Spleen (tissue), 11 donors: Measurements from ENCODE around the gene LRMDA. TPM values are rescaled to one million over a fixed set of nuclear protein-coding genes. Genes with fewer than 3 reads are reported as not detected.

ENCODE experiments used
- DNase-seq: peaks from one replicate; pipeline ENCODE4 v3.0.0-alpha.2; 2020
- H3K27ac ChIP-seq, 8 donors: fragments of 200-600 bp; sonication (generic) in 7 of 8; 1 replicate in 4 of 8; 2 replicates in 4 of 8; pipeline versions ENCODE4 v1.5.0 to v1.8.0; 2016 to 2021; ENCODE audit warnings: inconsistent platforms in 4 of 8, mild to moderate bottlenecking in 4 of 8, moderate library complexity in 1 of 8
- H3K27me3 ChIP-seq, 7 donors: fragments of 200-600 bp; sonication (generic) in 6 of 7; replicated peaks in 1 of 7; 1 replicate in 4 of 7; 2 replicates in 3 of 7; pipeline versions ENCODE4 v1.5.0 to v1.8.0; 2016 to 2021; ENCODE audit warnings: inconsistent platforms in 3 of 7, mild to moderate bottlenecking in 1 of 7
- H3K36me3 ChIP-seq, 6 donors: fragments of 200-600 bp; sonication (generic) in 5 of 6; 1 replicate in 4 of 6; 2 replicates in 2 of 6; pipeline versions ENCODE4 v1.5.0 to v1.8.0; 2016 to 2021; ENCODE audit warnings: inconsistent platforms in 2 of 6
- H3K4me1 ChIP-seq, 6 donors: fragments of 200-600 bp; sonication (generic) in 5 of 6; 1 replicate in 3 of 6; 2 replicates in 3 of 6; pipeline versions ENCODE4 v1.5.0 to v1.8.0; 2016 to 2021; ENCODE audit warnings: inconsistent platforms in 3 of 6
- H3K4me3 ChIP-seq, 8 donors: fragments of 200-600 bp; sonication (generic) in 7 of 8; 1 replicate in 4 of 8; 2 replicates in 4 of 8; pipeline versions ENCODE4 v1.5.0 to v1.8.0; 2016 to 2021; ENCODE audit warnings: inconsistent platforms in 4 of 8, mild to moderate bottlenecking in 4 of 8, moderate library complexity in 2 of 8
- H3K9me3 ChIP-seq, 8 donors: fragments of 200-600 bp; sonication (generic) in 7 of 8; 1 replicate in 4 of 8; 2 replicates in 4 of 8; pipeline versions ENCODE4 v1.5.0 to v1.8.0; 2016 to 2021; ENCODE audit warnings: inconsistent platforms in 4 of 8
- POLR2A ChIP-seq, 3 donors: fragments of 450-650 bp; IDR thresholded peaks; one replicate each; pipeline ENCODE4 v1.5.1; 2017; ENCODE audit warnings: antibody characterized with exemption in 3 of 3, mild to moderate bottlenecking in 1 of 3
- POLR2AphosphoS5 ChIP-seq, 3 donors: sonication (generic); formaldehyde crosslinking; IDR thresholded peaks; one replicate each; pipeline ENCODE4 v1.5.1; 2017; ENCODE audit warnings: antibody characterized with exemption in 3 of 3
- WGBS, 5 donors: extraction: QIAGEN DNeasy Blood & Tissue Kit in 3 of 5; methylation state at CpG; one replicate each; pipeline versions ENCODE4 v1.1.5 to v1.1.7; 2013 to 2018; 5-methylcytosine and 5-hydroxymethylcytosine counted together
- intact Hi-C: fragments of 100-400 bp; cut with DNase I; formaldehyde crosslinking; loops from one replicate; pipeline ENCODE4 v1.15.0; 2023; ENCODE audit warnings: low total_unique reads
- polyA plus RNA-seq, 3 donors: library from polyadenylated mRNA; stranded (reverse); fragments of 200-250 nt; gene quantifications; one replicate each; pipeline ENCODE4 v1.2.1, GENCODE V29; 2013
- total RNA-seq, 7 donors: library from RNA; depleted of rRNA in 3 of 7; stranded (reverse); fragments of >200 nt in 3 of 7; fragmentation: NEBNext Ultra II Directional in 4 of 7; extraction: Animal tissue kit (Norgen Biotek cat#: 25700) in 4 of 7; gene quantifications; one replicate each; pipeline versions ENCODE4 v1.1.0 to v1.2.1, GENCODE V29; 2016 to 2021
- TF ChIP-seq, protein P1 (sequence below), 11 experiments: fragments of 200-600 bp in 7 of 11; fragments of 450-650 bp in 4 of 11; sonication (generic) in 4 of 11; IDR thresholded peaks in 8 of 11; conservative IDR thresholded peaks in 3 of 11; 1 replicate in 7 of 11; 2 replicates in 4 of 11; pipeline versions ENCODE4 v1.4.0 to v1.8.0; 2016 to 2021; ENCODE audit warnings: antibody characterized with exemption in 11 of 11, inconsistent platforms in 4 of 11, mild to moderate bottlenecking in 1 of 11
- donor health status: healthy with polysubstance abuse.
- donor health status: DM: no; HTN: no; CAD: no; lungs with moderate emphysema.
- donor health status: DM: no; HTN: no; CAD: no.
- donor health status: Bipolar disorder and iron deficiency.
- donor health status: healthy.
- donor health status: DM: no; HTN: no; CAD: no.
- donor health status: DM: yes; HTN: yes; CAD: no.

The LRMDA gene
- total and polyA plus RNA-seq, 10 donors, result 7.3 to 46.6 (median 28.2) TPM

DNA sequence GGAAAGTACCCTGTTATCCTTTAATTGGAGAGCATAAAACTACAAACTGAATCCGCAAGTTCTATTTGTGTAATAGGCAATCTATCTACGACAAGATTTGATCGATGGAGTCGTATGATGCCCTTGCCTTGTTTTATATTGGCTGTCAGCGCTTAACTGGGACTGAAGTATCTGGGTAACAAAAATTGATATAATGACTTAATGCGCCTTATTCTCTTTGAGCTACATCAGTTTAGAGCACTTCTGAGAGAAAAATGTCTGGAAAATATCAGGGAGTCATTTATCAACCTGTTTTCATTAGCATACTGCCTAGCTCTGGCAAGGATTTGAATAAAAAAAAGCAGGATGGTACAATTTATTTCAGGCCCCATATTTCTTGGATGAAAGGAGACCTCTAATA is 262.1 kb downstream of the LRMDA start:
- no peak for DNase-seq
- no peak overlapping the region for H3K27ac ChIP-seq
- no peak overlapping the region for H3K4me3 ChIP-seq
- H3K9me3 ChIP-seq, result no peaks in the 10 kb centered on the region
- WGBS, 5 donors, result 94 to 96% (median 95%) methylated on average over 6 of the region's 6 CpGs
- TF ChIP-seq POLR2A (IDR thresholded peaks at IDR 0.05), result no peak
- H3K27me3 ChIP-seq, result no peaks in the 10 kb centered on the region
- intact Hi-C loops, result no loop called here
- no peaks in the 10 kb centered on the region for H3K36me3 ChIP-seq
- no peaks in the 10 kb centered on the region for H3K4me1 ChIP-seq

GRCh38 chr10:75694269-75694668 is 262.8 kb downstream of the LRMDA start:
- intact Hi-C loops, result no loop called here
- H3K9me3 ChIP-seq, result no peaks in the 10 kb centered on the region
- 86 to 94% (median 89%) methylated on average over 3 of the region's 3 CpGs for WGBS, 5 donors
- no peak overlapping the region for H3K4me3 ChIP-seq
- H3K27ac ChIP-seq, result no peak overlapping the region
- no peak for DNase-seq
- H3K27me3 ChIP-seq, result no peaks in the 10 kb centered on the region
- no peaks in the 10 kb centered on the region for H3K36me3 ChIP-seq
- TF ChIP-seq, protein P1, sequence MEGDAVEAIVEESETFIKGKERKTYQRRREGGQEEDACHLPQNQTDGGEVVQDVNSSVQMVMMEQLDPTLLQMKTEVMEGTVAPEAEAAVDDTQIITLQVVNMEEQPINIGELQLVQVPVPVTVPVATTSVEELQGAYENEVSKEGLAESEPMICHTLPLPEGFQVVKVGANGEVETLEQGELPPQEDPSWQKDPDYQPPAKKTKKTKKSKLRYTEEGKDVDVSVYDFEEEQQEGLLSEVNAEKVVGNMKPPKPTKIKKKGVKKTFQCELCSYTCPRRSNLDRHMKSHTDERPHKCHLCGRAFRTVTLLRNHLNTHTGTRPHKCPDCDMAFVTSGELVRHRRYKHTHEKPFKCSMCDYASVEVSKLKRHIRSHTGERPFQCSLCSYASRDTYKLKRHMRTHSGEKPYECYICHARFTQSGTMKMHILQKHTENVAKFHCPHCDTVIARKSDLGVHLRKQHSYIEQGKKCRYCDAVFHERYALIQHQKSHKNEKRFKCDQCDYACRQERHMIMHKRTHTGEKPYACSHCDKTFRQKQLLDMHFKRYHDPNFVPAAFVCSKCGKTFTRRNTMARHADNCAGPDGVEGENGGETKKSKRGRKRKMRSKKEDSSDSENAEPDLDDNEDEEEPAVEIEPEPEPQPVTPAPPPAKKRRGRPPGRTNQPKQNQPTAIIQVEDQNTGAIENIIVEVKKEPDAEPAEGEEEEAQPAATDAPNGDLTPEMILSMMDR (IDR thresholded peaks at IDR 0.05 in 8 of 11, conservative IDR thresholded peaks at IDR 0.05 in 3 of 11), result no peak
- TF ChIP-seq POLR2AphosphoS5 (IDR thresholded peaks at IDR 0.05), result no peak
- TF ChIP-seq POLR2A (IDR thresholded peaks at IDR 0.05), result no peak
- H3K4me1 ChIP-seq, result no peaks in the 10 kb centered on the region

DNA sequence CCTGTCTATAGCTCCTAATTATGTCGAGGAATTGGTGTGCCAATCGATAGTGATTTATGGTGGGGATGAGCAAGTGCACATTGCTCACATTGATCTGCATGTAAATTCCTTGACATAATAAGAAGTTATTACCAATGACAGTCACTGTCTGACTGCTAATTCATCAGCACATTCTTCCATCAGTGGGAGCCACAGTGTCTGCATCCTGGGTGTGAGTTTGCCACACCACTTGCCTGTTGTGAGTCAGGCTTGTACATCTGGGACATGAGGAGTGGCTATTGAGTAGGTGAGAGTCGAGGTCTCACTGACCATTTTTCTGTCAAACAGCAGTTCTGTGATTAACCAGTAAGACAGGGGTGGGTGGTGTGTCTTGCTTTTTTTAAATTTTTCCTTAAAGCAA is 263.4 kb downstream of the LRMDA start:
- Histone ChIP-seq H3K4me3 (no peak overlapping the region), H3K27ac (no peak overlapping the region), H3K27me3 (no peaks in the 10 kb centered on the region), H3K9me3 (peaks cover 0 to 5% (median 0%) of the 10 kb centered on the region in 8 donors), H3K4me1 (no peaks in the 10 kb centered on the region), H3K36me3 (no peaks in the 10 kb centered on the region)
- WGBS, 5 donors, result 80 to 96% (median 88%) methylated on average over 3 of the region's 3 CpGs
- DNase-seq, result no peak
- TF ChIP-seq, protein P1 (IDR thresholded peaks at IDR 0.05 in 8 of 11, conservative IDR thresholded peaks at IDR 0.05 in 3 of 11), result no peak
- TF ChIP-seq POLR2AphosphoS5 (IDR thresholded peaks at IDR 0.05), result no peak
- no peak for TF ChIP-seq POLR2A (IDR thresholded peaks at IDR 0.05)
- intact Hi-C loops, result no loop called here

DNA sequence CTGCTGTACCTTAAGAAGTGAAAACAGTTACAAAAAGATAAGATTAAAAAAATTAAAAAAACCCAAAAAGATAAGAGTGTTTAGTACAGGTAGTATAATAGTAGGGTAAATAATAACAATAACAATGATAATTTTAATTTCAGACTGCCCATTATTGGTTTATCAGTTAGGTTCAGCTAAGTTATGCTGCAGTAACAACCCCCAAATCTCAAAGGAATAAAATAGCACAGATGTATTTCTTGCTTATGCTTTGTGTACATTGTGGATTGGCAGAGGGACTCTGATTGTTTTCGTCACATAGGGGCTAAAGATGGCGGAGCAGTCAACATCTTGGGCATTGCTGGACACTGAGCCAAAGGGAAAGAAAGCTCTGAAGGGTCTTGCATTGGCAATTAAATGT is 264.6 kb downstream of the LRMDA start:
- intact Hi-C loops, result no loop called here
- Histone ChIP-seq H3K4me3 (no peak overlapping the region), H3K27me3 (no peaks in the 10 kb centered on the region), H3K27ac (no peak overlapping the region), H3K9me3 (peaks cover 0 to 7% (median 0%) of the 10 kb centered on the region in 8 donors), H3K36me3 (no peaks in the 10 kb centered on the region), H3K4me1 (no peaks in the 10 kb centered on the region)
- WGBS, 5 donors, result 77 to 94% (median 90%) methylated on average over 2 of the region's 2 CpGs
- no peak for DNase-seq
- TF ChIP-seq POLR2AphosphoS5 (IDR thresholded peaks at IDR 0.05), result no peak
- TF ChIP-seq, protein P1 (IDR thresholded peaks at IDR 0.05 in 8 of 11, conservative IDR thresholded peaks at IDR 0.05 in 3 of 11), result no peak
- TF ChIP-seq POLR2A (IDR thresholded peaks at IDR 0.05), result no peak

DNA sequence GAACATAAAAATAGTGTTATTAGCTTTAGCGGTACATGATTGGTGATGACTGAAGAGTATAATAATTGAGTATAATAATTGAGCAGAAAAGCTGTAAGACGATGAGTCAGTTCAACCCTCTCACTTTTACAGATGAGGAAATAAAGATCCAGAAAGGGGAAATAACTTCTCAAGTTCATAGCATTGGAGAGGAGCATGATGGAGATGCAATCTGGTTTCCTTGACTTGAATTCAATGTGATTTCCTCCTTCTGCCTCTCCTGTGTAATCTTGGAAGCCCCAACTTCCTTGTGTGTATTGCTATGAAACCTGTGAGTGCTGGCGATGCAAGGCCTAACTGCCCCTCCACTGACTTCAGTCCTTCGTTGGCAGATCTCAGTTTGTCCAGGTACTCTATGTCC is 265.1 kb downstream of the LRMDA start:
- DNase-seq, result no peak
- no peaks in the 10 kb centered on the region for H3K4me1 ChIP-seq
- no peaks in the 10 kb centered on the region for H3K27me3 ChIP-seq
- H3K4me3 ChIP-seq, result no peak overlapping the region
- H3K27ac ChIP-seq, result no peak overlapping the region
- intact Hi-C loops, result no loop called here
- TF ChIP-seq, protein P1 (IDR thresholded peaks at IDR 0.05 in 8 of 11, conservative IDR thresholded peaks at IDR 0.05 in 3 of 11), result no peak
- no peak for TF ChIP-seq POLR2A (IDR thresholded peaks at IDR 0.05)
- TF ChIP-seq POLR2AphosphoS5 (IDR thresholded peaks at IDR 0.05), result no peak
- peaks cover 0 to 7% (median 0%) of the 10 kb centered on the region in 8 donors for H3K9me3 ChIP-seq
- no peaks in the 10 kb centered on the region for H3K36me3 ChIP-seq
- 64 to 85% (median 74%) methylated on average over 4 of the region's 4 CpGs for WGBS, 5 donors
